ENCODE results near the gene MYBPC2.
"Not testable (repeated sequence)": the region's sequence is repeated elsewhere in the genome, so short reads cannot be mapped to it uniquely, and the experiment has no call there.

Gene MYBPC2

GRCh38 chr19:50428772-50429463 is 3.8 kb upstream of the MYBPC2 start:
- DNase-seq (ENCODE audit: low read depth), result no peak

GRCh38 chr19:50430888-50431342 is 1.8 kb upstream of the MYBPC2 start:
- no peak for DNase-seq (ENCODE audit: low read depth)

- DNase-seq (ENCODE audit: low read depth), result peak; percentile 29
Measured at GRCh38 chr19:50431343-50432220, 1.1 kb upstream of the MYBPC2 start.

GRCh38 chr19:50433201-50434180 is 799 bp downstream of the MYBPC2 start:
- no peak for DNase-seq (ENCODE audit: low read depth)

- DNase-seq (ENCODE audit: low read depth), result no peak
Measured at GRCh38 chr19:50434525-50434924, 1.8 kb downstream of the MYBPC2 start.

GRCh38 chr19:50435221-50435620 is 2.5 kb downstream of the MYBPC2 start:
- no peak for DNase-seq (ENCODE audit: low read depth)

- DNase-seq (ENCODE audit: low read depth), result no peak
Measured at GRCh38 chr19:50435627-50436026, 2.9 kb downstream of the MYBPC2 start.

- DNase-seq (ENCODE audit: low read depth), result no peak
Measured at GRCh38 chr19:50437862-50438449, 5.3 kb downstream of the MYBPC2 start.

GRCh38 chr19:50439130-50439529 is 6.4 kb downstream of the MYBPC2 start:
- not testable (repeated sequence) for DNase-seq (ENCODE audit: low read depth)

- DNase-seq (ENCODE audit: low read depth), result no peak
Measured at GRCh38 chr19:50444059-50444458, 11.4 kb downstream of the MYBPC2 start.

GRCh38 chr19:50447053-50447452 is 14.4 kb downstream of the MYBPC2 start:
- DNase-seq (ENCODE audit: low read depth), result no peak

GRCh38 chr19:50447750-50448149 is 15.1 kb downstream of the MYBPC2 start:
- DNase-seq (ENCODE audit: low read depth), result no peak

- DNase-seq (ENCODE audit: low read depth), result no peak
Measured at GRCh38 chr19:50449236-50449899, 16.7 kb downstream of the MYBPC2 start.

GRCh38 chr19:50450369-50451222 is 17.9 kb downstream of the MYBPC2 start:
- no peak for DNase-seq (ENCODE audit: low read depth)

GRCh38 chr19:50451223-50451534 is 18.5 kb downstream of the MYBPC2 start:
- no peak for DNase-seq (ENCODE audit: low read depth)

- DNase-seq (ENCODE audit: low read depth), result no peak
Measured at GRCh38 chr19:50453243-50453642, 20.6 kb downstream of the MYBPC2 start.

GRCh38 chr19:50455992-50456391 is 23.3 kb downstream of the MYBPC2 start:
- DNase-seq (ENCODE audit: low read depth), result no peak

- no peak for DNase-seq (ENCODE audit: low read depth)
Measured at GRCh38 chr19:50457300-50457699, 24.6 kb downstream of the MYBPC2 start.

GRCh38 chr19:50458396-50459066 is 25.8 kb downstream of the MYBPC2 start:
- no peak for DNase-seq (ENCODE audit: low read depth)

GRCh38 chr19:50459067-50459456 is 26.4 kb downstream of the MYBPC2 start:
- DNase-seq (ENCODE audit: low read depth), result no peak

All from HS-27A (cell line).